ENCODE results near the gene GNAL.

- no peak for TF ChIP-seq CTCF (tag by site-specific recombination; IDR thresholded peaks at IDR 0.05)
- TF ChIP-seq YY1 (tag by site-specific recombination; IDR thresholded peaks at IDR 0.05), result no peak
- TF ChIP-seq KLF10 (tag by site-specific recombination; IDR thresholded peaks at IDR 0.05), result no peak
- no peak for TF ChIP-seq ATF2 (tag by site-specific recombination; IDR thresholded peaks at IDR 0.05; ENCODE audit: low read depth)
- no peak for TF ChIP-seq ZNF223 (tag by site-specific recombination; IDR thresholded peaks at IDR 0.05)
Observed at GRCh38 chr18:11885278-11885947, 196.3 kb downstream of the GNAL start.

Data from HEK293 (cell line).